HL-60/S4 treated with phorbol 12-myristate 13-acetate at 8.2 ng/mL for 4 days and 3 days (cell line): ENCODE data around the gene GALC.

ENCODE experiments used
- in situ Hi-C: fragments of 300-500 bp; cut with MboI; formaldehyde crosslinking; loops from 2 replicates; pipeline ENCODE4 v1.15.0; 2022; ENCODE audit warnings: low sequenced_read_pairs

GALC gene

DNA sequence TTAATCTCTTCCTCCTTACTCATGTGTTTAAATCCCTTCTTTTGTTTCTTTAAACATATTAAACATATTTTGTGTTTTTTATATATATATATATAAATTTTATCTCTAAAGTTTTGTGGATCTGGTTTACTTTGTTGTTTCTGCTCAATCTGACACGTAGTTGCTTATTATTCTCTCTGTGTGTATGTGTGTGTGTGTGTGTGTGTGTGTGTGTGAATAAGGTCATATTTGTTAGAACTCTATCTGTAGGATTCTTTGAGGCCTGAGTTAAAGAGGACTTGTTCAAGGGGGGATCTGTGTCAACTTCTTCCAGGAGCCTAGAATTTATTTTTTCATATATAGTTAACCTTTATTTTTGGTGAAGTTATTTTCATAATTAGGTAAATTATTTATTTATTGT is 14.6 kb upstream of the GALC start:
- in situ Hi-C loops, result no loop called here

DNA sequence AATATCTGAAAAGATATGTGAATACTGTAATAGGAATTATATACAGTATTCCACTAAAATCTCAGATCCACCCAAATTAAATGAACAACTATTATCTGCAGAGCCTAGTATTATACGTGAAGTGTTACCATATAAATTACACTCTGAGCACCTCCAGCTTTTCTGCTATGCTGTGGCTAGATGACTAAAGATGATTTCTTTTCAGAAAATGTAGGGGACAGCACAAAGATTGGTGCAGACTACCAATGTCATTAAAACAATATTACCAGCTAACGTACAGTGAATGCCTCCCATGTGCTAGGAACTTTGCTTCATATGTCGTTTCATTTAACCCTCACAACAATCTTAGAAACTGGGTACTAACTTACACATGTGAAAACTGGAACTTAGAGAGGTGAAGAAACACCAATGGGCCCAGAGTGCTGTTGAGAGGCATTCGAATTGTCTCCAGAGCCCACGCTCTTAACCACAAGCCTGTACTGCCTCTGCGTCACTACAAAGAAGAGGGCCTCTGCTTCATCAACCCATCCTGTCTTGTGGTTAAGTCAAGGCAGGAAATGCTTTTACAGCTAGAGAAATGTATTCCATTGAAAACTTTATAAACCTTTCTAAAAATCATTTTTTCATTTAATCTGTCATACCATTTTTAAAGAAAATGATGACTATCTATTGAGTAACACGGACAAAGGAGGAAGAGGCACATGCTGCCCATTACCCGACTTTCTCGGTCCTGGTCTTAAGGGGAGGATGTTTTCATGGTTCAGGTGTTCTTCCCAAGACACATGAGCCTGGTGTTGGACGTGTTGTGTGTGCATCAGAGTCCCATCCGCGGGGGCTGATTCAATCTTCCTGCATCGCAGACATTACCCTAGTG is 13.2 kb upstream of the GALC start:
- in situ Hi-C loops, result no loop called here

- in situ Hi-C loops, result no loop called here
Measured at GRCh38 chr14:88005050-88005481, 12.1 kb upstream of the GALC start, which contains the start of gene GPR65. GPR65 (plus strand) TSS chr14:88005135; CDS start chr14:88010848, 5,713 bp downstream.

- in situ Hi-C loops, result no loop called here
Measured at GRCh38 chr14:88004506-88005036, 11.6 kb upstream of the GALC start.

- in situ Hi-C loops, result no loop called here
Measured at GRCh38 chr14:88003425-88003824, 10.4 kb upstream of the GALC start.

DNA sequence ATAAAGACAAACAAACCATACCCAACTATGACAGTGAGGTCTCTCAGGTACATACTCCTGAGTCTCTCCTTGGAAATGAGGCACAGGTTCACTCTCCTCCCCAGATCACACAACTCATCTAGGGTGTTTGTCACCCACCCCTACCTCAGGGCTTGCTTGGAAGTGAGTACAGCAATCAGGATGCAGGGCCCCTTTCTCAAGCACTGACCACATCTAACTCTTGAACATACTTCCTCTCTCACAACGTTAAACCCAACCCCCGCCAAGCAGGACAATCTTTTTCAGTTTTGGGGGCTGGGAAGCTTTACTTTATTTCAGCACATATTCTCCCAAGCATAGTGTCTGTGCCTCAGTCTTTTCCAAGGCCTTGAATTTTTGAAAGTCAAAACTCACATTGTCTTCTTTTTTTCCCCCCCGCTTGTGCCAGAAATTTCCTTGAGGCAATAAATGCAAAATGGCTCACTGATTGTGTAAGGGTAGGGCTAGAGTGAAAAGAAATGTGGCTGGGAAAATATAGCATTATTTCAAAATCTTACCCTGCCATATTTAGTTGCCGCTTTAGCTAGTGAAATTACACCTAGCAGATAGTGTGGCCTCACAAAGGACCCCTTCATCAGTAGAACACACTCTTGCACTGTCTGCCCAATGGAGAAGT is 9.6 kb upstream of the GALC start:
- in situ Hi-C loops, result no loop called here

DNA sequence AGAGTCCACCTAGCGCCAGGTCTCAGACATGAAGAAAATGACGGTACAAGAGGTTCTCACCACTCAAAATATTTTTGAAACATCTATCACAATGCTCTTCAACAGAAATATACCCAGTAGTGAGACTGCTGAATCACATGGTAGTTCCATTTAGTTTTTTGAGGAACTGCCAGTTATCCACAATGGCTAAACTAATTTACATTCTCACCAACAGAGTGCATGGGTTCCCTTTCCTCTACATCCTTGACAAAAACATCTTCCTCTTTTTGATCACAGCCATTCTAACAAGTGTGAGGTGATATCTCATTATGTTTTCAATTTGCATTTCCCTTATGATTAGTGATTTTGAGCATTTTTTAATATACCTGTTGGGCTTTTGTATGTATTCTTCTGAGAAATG is 6.3 kb upstream of the GALC start:
- in situ Hi-C loops, result no loop called here

DNA sequence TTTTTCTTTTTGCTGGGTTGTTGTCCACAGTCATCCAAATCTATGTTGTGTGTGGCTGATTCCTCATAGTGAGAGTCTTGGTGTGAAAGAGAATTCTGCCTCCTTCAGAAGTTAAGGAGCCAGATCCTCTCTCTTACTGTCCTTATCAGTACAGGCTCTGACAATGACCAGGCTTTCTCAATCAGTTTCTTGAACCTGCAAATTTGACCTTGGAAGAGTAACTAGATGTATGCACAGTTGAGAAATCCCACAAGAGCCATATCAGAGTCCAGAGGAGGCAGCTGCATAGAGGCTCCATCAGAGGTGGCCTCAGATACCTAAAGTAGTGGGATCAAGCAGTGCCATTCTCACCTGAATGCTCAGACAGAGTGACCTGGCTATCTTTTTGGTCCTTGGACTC is 5.5 kb upstream of the GALC start:
- in situ Hi-C loops, result no loop called here

- in situ Hi-C loops, result no loop called here
Measured at GRCh38 chr14:87996291-87996592, 3.3 kb upstream of the GALC start.

- in situ Hi-C loops, result no loop called here
Measured at GRCh38 chr14:87995500-87996290, 2.7 kb upstream of the GALC start.

DNA sequence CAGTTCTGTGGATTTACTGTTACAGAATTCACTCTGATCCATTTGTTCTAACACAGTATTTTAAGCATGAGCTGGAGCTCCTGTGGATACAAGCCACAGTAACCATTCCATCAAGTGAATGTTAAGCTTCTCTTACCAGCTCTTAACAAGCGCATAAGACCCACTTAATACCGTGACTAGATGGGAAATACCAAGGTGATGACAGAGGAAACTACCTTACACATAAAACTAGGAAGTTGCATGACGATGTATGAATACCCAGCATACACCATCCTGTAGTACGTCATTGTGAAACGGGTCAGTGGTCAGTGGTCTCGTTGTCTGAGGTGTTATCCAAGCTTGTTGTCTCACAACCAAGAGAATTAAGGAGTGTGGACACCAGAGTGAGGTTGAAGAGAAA is 2.0 kb upstream of the GALC start:
- in situ Hi-C loops, result no loop called here

DNA sequence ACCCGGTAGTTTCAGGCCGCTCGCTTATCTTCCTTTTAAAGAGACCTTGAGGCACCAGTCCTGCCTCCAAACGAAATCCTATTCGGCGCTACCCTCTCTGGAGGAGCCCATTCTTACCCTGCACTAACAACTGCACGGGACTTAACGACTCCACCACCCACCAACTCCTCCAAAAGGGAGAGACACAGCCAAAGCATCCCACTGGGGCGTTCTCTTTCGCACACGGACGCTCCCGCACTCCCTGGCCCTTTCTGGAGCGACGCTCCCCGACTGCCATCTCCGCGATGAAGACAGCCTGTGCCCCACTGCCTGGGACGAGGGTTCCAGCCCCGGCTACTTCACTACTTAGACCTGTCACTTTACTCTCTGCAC is 650 bp downstream of the GALC start:
- in situ Hi-C loops, result no loop called here

- in situ Hi-C loops, result no loop called here
Measured at GRCh38 chr14:87990682-87991081, 2.3 kb downstream of the GALC start.

- in situ Hi-C loops, result no loop called here
Measured at GRCh38 chr14:87989956-87990299, 3.1 kb downstream of the GALC start.

- in situ Hi-C loops, result no loop called here
Measured at GRCh38 chr14:87989221-87989955, 3.6 kb downstream of the GALC start.

GRCh38 chr14:87979689-87980088 is 13.3 kb downstream of the GALC start:
- in situ Hi-C loops, result no loop called here

- in situ Hi-C loops, result no loop called here
Measured at GRCh38 chr14:87975636-87976035, 17.3 kb downstream of the GALC start.

- in situ Hi-C loops, result no loop called here
Measured at GRCh38 chr14:87971010-87971409, 22.0 kb downstream of the GALC start.

- in situ Hi-C loops, result no loop called here
Measured at GRCh38 chr14:87967496-87967895, 25.5 kb downstream of the GALC start.

DNA sequence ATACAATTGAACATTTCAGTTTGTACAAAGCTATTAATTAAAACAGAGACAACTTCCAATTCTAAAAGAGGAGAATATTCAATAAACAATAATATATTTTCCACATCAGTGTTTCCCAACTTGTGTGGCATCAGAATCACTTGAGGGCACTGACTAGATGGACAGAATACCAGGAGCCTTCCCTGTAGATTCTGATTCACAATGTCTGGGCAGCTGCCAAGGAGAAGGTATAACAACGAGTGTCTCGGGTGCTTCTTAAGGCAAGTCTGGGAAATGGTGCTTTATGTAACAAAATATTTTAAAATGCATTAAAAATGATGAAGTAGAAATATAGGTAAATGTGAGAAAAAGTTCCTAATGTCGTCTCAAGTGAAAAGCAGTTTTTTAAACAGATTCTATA is 26.2 kb downstream of the GALC start:
- in situ Hi-C loops, result no loop called here

DNA sequence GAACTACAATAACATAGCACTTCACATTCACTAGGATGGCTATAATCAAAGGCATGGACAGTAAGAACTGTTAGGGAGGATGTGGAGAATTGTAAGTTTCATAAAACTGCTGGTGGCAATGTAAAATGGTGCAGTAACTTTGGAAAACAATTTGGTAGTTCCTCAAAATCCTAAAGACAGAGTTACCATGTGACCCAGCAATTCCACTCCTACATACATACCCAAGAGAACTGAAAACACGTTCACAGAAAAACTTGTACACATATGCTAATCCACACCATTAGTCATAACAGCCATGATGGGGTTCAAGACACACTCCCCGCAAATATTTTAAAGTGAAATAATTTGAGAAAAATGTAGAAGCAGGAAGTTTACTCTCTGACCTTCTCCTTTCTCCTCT is 31.7 kb downstream of the GALC start:
- in situ Hi-C loops, result no loop called here
